SK-N-SH (cell line): Measurements from ENCODE around the gene CDCP1. TPM values are rescaled to one million over a fixed set of nuclear protein-coding genes. Genes with fewer than 3 reads are reported as not detected.

Source experiments
- CTCF ChIA-PET: fragments of 300-600, 350-600 bp; formaldehyde crosslinking; extraction: SDS; loops from one replicate; lab custom pipeline; 2021; lab: Yijun Ruan, JAX
- POLR2A ChIA-PET: fragments of 350-600 bp; sonication (Branson Sonifier 250); formaldehyde crosslinking; extraction: SDS; loops from one replicate; lab custom pipeline; 2020; ENCODE audit warnings: antibody characterized with exemption, inconsistent platforms; lab: Yijun Ruan, JAX
- DNase-seq: peaks from one replicate; pipeline ENCODE4 v3.0.0; 2012
- H2AFZ ChIP-seq: fragments of 200-600 bp; sonication (generic); 2 replicates; pipeline ENCODE4 v1.8.1; 2016; ENCODE audit warnings: antibody characterized with exemption, mild to moderate bottlenecking, low read depth
- H3F3A ChIP-seq: fragments of 200-600 bp; sonication (generic); replicated peaks from 2 replicates; pipeline ENCODE3; 2016; ENCODE audit warnings: antibody characterized with exemption, mild to moderate bottlenecking; ENCODE audit not compliant: insufficient read depth
- H3K27ac ChIP-seq, 2 experiments: fragments of 200-500 bp in 1 of 2; fragments of 200-600 bp in 1 of 2; sonication (Bioruptor generic) in 1 of 2; sonication (generic), shearing (Covaris generic) in 1 of 2; 2 replicates each; pipeline versions ENCODE4 v1.5.1 to v1.6.1; 2014 to 2016; ENCODE audit warnings: low read depth in 2 of 2, inconsistent platforms in 1 of 2, low read length in 1 of 2, mild to moderate bottlenecking in 1 of 2, mixed read lengths in 1 of 2
- H3K27me3 ChIP-seq: fragments of 200-600 bp; sonication (generic), shearing (Covaris generic); 2 replicates; pipeline ENCODE4 v1.6.1; 2016; ENCODE audit warnings: mixed run types; ENCODE audit not compliant: insufficient read depth
- H3K36me3 ChIP-seq, 2 experiments: fragments of 200-500 bp in 1 of 2; fragments of 200-600 bp in 1 of 2; sonication (Bioruptor generic) in 1 of 2; sonication (generic) in 1 of 2; replicated peaks in 1 of 2; 2 replicates each; pipeline versions ENCODE3 to v1.5.1; 2014 to 2016; ENCODE audit warnings: low read length in 1 of 2, mild to moderate bottlenecking in 1 of 2; ENCODE audit not compliant: insufficient read depth in 2 of 2, control insufficient read depth in 1 of 2
- H3K4me1 ChIP-seq, 2 experiments: fragments of 200-500 bp in 1 of 2; fragments of 200-600 bp in 1 of 2; sonication (Bioruptor generic) in 1 of 2; sonication (generic), shearing (Covaris generic) in 1 of 2; 2 replicates each; pipeline versions ENCODE4 v1.5.1 to v1.6.1; 2014 to 2016; ENCODE audit warnings: low read depth in 1 of 2, low read length in 1 of 2, mixed run types in 1 of 2; ENCODE audit not compliant: insufficient read depth in 2 of 2, control insufficient read depth in 1 of 2
- H3K4me2 ChIP-seq: fragments of 200-600 bp; sonication (generic), shearing (Covaris generic); 2 replicates; pipeline ENCODE4 v1.6.1; 2017; ENCODE audit warnings: mixed run types
- H3K4me3 ChIP-seq, 2 experiments: fragments of 200-500 bp in 1 of 2; fragments of 200-600 bp in 1 of 2; sonication (Bioruptor generic) in 1 of 2; sonication (generic), shearing (Covaris generic) in 1 of 2; 2 replicates each; pipeline versions ENCODE4 v1.5.1 to v1.8.1; 2014 to 2016; ENCODE audit warnings: low read depth in 2 of 2, inconsistent platforms in 1 of 2, low read length in 1 of 2, mild to moderate bottlenecking in 1 of 2, mixed read lengths in 1 of 2, moderate library complexity in 1 of 2
- H3K79me2 ChIP-seq: fragments of 200-600 bp; sonication (generic); 2 replicates; pipeline ENCODE4 v1.8.1; 2017; ENCODE audit warnings: mild to moderate bottlenecking; ENCODE audit not compliant: insufficient read depth
- H3K9ac ChIP-seq: fragments of 200-600 bp; sonication (generic); 2 replicates; pipeline ENCODE4 v1.6.1; 2017; ENCODE audit warnings: mixed run types
- H3K9me2 ChIP-seq: fragments of 200-600 bp; sonication (generic); 2 replicates; pipeline ENCODE4 v1.6.1; 2017; ENCODE audit warnings: mixed run types
- H3K9me3 ChIP-seq: fragments of 200-600 bp; sonication (generic); 2 replicates; pipeline ENCODE4 v1.6.1; 2017; ENCODE audit warnings: mixed run types, mild to moderate bottlenecking, moderate library complexity
- H4K20me1 ChIP-seq: fragments of 200-600 bp; sonication (generic); 2 replicates; pipeline ENCODE4 v1.6.1; 2017; ENCODE audit warnings: mild to moderate bottlenecking, mixed run types; ENCODE audit not compliant: insufficient read depth
- ELF1 ChIP-seq: IDR thresholded peaks from 2 replicates; pipeline ENCODE4 v1.4.0; 2012
- EP300 ChIP-seq, 2 experiments: IDR thresholded peaks; 2 replicates each; pipeline versions ENCODE4 v1.4.0 to v1.6.1; 2012; ENCODE audit warnings: borderline replicate concordance in 1 of 2, low read depth in 1 of 2, low read length in 1 of 2
- FOSL2 ChIP-seq: IDR thresholded peaks from 2 replicates; pipeline ENCODE4 v1.4.0; 2012; ENCODE audit warnings: low read depth, mild to moderate bottlenecking, moderate library complexity, borderline replicate concordance
- FOXM1 ChIP-seq: IDR thresholded peaks from 2 replicates; pipeline ENCODE4 v1.4.0; 2012; ENCODE audit warnings: low read depth, mild to moderate bottlenecking
- GABPA ChIP-seq: IDR thresholded peaks from 2 replicates; pipeline ENCODE4 v1.4.0; 2012; ENCODE audit warnings: low read depth, mild to moderate bottlenecking
- SMC3 ChIP-seq: IDR thresholded peaks from 2 replicates; pipeline ENCODE4 v1.6.1; 2012; ENCODE audit warnings: low read depth, low read length, improper control_type of control experiment
- TEAD4 ChIP-seq: IDR thresholded peaks from 2 replicates; pipeline ENCODE4 v1.4.0; 2012; ENCODE audit warnings: mild to moderate bottlenecking, borderline replicate concordance; ENCODE audit not compliant: insufficient read depth
- WGBS: methylation state at CpG from one replicate; pipeline ENCODE4 v1.1.6; 2017; ENCODE audit warnings: low lambda C conversion rate; 5-methylcytosine and 5-hydroxymethylcytosine counted together
- polyA plus RNA-seq, 3 experiments: library from polyadenylated mRNA; depleted of rRNA; stranded (reverse); fragments of >200 nt; gene quantifications; 2 replicates each; pipeline ENCODE4 v1.2.3, GENCODE V29; 2012
- TF ChIP-seq, protein P1 (sequence below): IDR thresholded peaks from 2 replicates; pipeline ENCODE4; 2012
- TF ChIP-seq, protein P2 (sequence below): fragments of 150-350 bp; IDR thresholded peaks from 2 replicates; pipeline ENCODE4 v1.6.1; 2017; ENCODE audit warnings: antibody characterized with exemption, low read length, low read depth, borderline replicate concordance
- TF ChIP-seq, protein P3 (sequence below): fragments of 200-600 bp; sonication (generic); IDR thresholded peaks from 2 replicates; pipeline ENCODE4 v1.6.1; 2017; ENCODE audit warnings: antibody characterized with exemption, mild to moderate bottlenecking, moderate library complexity
- TF ChIP-seq, protein P4 (sequence below): IDR thresholded peaks from 2 replicates; pipeline ENCODE4 v1.4.0; 2012; ENCODE audit warnings: low read depth, borderline replicate concordance

Gene CDCP1
- polyA plus RNA-seq, 1 of the 3 experiments (the other 2 are of a cell fraction) = 3.6 TPM

DNA sequence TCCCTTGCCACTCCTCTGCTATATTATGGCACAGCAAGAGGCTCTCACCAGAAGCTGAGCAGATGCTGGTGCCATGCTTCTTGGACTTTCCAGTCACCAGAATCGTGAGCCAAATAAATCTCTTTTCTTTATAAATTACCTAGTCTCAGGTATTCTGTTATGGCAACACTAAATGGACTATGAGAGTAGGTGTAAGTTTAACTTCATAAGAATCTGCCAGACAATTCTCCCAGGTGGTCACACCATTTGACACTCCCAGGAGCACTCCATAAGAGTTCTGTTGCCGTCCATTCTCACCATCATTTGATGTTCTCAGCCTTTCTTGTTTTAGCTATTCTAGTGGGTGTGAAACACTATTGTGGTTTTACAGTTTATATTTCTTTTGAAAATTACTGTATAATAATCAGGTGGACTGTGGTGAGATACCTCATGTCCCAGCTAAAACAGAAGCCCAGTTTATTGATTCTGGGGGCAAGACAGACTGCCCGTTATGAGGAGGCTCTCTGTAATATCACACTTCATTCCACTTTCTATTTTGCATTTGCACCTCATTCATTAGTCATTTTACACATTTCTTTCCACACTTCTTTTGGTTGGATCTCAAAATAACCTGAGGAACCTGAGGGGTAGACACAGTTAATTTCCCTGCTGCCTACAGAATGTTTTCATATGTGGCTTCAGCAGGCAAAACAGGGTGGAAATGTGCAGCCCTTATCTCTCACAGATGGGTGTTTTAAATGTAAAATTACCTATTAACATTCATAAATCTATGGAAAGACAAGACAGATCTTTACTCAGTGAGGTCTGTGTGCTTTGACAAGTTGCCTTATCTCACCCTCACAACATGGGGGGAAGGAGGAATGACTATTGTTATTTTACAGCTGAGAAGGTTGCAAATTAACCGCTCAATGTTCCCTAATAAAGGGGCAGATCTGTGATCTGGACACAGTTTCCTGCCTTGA is 42.1 kb downstream of the CDCP1 start:
- Histone ChIP-seq H4K20me1 (no peaks in the 10 kb centered on the region), H3K27me3 (no peaks in the 10 kb centered on the region), H3K9me2 (no peaks in the 10 kb centered on the region), H2AFZ (no peak overlapping the region), H3K4me1 (peaks cover 1 to 14% of the 10 kb centered on the region in 2 experiments; a peak in 2 of 4 replicates), H3K4me2 (no peak overlapping the region), H3K4me3 (no peak overlapping the region), H3K9me3 (no peaks in the 10 kb centered on the region), H3K79me2 (no peaks in the 10 kb centered on the region), H3K27ac (no peak overlapping the region), H3F3A (no peaks in the 10 kb centered on the region), H3K36me3 (no peaks in the 10 kb centered on the region), H3K9ac (no peak overlapping the region)
- TF ChIP-seq TEAD4 = no peak
- TF ChIP-seq, protein P1, sequence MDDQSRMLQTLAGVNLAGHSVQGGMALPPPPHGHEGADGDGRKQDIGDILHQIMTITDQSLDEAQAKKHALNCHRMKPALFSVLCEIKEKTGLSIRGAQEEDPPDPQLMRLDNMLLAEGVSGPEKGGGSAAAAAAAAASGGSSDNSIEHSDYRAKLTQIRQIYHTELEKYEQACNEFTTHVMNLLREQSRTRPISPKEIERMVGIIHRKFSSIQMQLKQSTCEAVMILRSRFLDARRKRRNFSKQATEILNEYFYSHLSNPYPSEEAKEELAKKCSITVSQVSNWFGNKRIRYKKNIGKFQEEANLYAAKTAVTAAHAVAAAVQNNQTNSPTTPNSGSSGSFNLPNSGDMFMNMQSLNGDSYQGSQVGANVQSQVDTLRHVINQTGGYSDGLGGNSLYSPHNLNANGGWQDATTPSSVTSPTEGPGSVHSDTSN = no peak
- TF ChIP-seq, protein P2, sequence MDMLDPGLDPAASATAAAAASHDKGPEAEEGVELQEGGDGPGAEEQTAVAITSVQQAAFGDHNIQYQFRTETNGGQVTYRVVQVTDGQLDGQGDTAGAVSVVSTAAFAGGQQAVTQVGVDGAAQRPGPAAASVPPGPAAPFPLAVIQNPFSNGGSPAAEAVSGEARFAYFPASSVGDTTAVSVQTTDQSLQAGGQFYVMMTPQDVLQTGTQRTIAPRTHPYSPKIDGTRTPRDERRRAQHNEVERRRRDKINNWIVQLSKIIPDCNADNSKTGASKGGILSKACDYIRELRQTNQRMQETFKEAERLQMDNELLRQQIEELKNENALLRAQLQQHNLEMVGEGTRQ = no peak
- TF ChIP-seq FOSL2 = no peak
- no peak for TF ChIP-seq ELF1
- no peak for TF ChIP-seq EP300 (IDR thresholded peaks at IDR 0.05; ENCODE audit: borderline replicate concordance in 1 of 2, low read depth in 1 of 2, low read length in 1 of 2)
- TF ChIP-seq, protein P3, sequence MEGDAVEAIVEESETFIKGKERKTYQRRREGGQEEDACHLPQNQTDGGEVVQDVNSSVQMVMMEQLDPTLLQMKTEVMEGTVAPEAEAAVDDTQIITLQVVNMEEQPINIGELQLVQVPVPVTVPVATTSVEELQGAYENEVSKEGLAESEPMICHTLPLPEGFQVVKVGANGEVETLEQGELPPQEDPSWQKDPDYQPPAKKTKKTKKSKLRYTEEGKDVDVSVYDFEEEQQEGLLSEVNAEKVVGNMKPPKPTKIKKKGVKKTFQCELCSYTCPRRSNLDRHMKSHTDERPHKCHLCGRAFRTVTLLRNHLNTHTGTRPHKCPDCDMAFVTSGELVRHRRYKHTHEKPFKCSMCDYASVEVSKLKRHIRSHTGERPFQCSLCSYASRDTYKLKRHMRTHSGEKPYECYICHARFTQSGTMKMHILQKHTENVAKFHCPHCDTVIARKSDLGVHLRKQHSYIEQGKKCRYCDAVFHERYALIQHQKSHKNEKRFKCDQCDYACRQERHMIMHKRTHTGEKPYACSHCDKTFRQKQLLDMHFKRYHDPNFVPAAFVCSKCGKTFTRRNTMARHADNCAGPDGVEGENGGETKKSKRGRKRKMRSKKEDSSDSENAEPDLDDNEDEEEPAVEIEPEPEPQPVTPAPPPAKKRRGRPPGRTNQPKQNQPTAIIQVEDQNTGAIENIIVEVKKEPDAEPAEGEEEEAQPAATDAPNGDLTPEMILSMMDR = no peak
- no peak for TF ChIP-seq SMC3
- TF ChIP-seq, protein P4, sequence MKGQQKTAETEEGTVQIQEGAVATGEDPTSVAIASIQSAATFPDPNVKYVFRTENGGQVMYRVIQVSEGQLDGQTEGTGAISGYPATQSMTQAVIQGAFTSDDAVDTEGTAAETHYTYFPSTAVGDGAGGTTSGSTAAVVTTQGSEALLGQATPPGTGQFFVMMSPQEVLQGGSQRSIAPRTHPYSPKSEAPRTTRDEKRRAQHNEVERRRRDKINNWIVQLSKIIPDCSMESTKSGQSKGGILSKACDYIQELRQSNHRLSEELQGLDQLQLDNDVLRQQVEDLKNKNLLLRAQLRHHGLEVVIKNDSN = no peak
- TF ChIP-seq GABPA = no peak
- TF ChIP-seq FOXM1 = no peak
- no peak for DNase-seq
- CTCF ChIA-PET = interaction anchor here (1.3 kb wide), 1 partner anchor 64 kb away, joined by 4 read pairs; no protein-coding TSS in a partner anchor
- 92% methylated on average over 4 of the region's 4 CpGs for WGBS
- POLR2A ChIA-PET = no interaction called here
